Upper lobe of left lung (tissue), 4 donors: Measurements from ENCODE around the gene ZDHHC11B.
"Not testable (repeated sequence)": the region's sequence is repeated elsewhere in the genome, so short reads cannot be mapped to it uniquely, and the experiment has no call there.

Source experiments
- CTCF ChIP-seq, 6 experiments: fragments of 450-650 bp in 4 of 6; fragments of 200-600 bp in 2 of 6; sonication (generic) in 2 of 6; IDR thresholded peaks; one replicate each; pipeline ENCODE4 v1.5.1; 2016 to 2019; ENCODE audit warnings: antibody characterized with exemption in 6 of 6
- EP300 ChIP-seq, 4 donors: sonication (generic); formaldehyde crosslinking; IDR thresholded peaks; one replicate each; pipeline ENCODE4 v1.5.1; 2017; ENCODE audit warnings: antibody characterized with exemption in 4 of 4, control low read depth in 2 of 4
- POLR2A ChIP-seq, 4 donors: fragments of 450-650 bp; IDR thresholded peaks; one replicate each; pipeline ENCODE4 v1.5.1; 2016 to 2017; ENCODE audit warnings: antibody characterized with exemption in 4 of 4, mild to moderate bottlenecking in 2 of 4

GRCh38 chr5:780571-780970 is 4.0 kb downstream of the ZDHHC11B start:
- not testable (repeated sequence) for TF ChIP-seq CTCF, EP300, POLR2A (IDR thresholded peaks at IDR 0.05)
